Umbilical cord (tissue), 2 donors: ENCODE data around the gene BANK1. TPM values are rescaled to one million over a fixed set of nuclear protein-coding genes. Genes with fewer than 3 reads are reported as not detected.
A peak's percentile ranks its signal among the peaks of the same experiment; 100 is the strongest.

Source experiments
- DNase-seq: peaks from one replicate; pipeline ENCODE4 v3.0.0-alpha.2; 2015; ENCODE audit warnings: low spot score
- total RNA-seq: library from RNA; depleted of rRNA; stranded (reverse); fragments of >200 nt; gene quantifications from one replicate; pipeline ENCODE4 v1.2.3, GENCODE V29; 2014; ENCODE audit warnings: low replicate concordance; ENCODE audit not compliant: insufficient read depth

Gene BANK1
- 15.9 TPM for total RNA-seq

DNA sequence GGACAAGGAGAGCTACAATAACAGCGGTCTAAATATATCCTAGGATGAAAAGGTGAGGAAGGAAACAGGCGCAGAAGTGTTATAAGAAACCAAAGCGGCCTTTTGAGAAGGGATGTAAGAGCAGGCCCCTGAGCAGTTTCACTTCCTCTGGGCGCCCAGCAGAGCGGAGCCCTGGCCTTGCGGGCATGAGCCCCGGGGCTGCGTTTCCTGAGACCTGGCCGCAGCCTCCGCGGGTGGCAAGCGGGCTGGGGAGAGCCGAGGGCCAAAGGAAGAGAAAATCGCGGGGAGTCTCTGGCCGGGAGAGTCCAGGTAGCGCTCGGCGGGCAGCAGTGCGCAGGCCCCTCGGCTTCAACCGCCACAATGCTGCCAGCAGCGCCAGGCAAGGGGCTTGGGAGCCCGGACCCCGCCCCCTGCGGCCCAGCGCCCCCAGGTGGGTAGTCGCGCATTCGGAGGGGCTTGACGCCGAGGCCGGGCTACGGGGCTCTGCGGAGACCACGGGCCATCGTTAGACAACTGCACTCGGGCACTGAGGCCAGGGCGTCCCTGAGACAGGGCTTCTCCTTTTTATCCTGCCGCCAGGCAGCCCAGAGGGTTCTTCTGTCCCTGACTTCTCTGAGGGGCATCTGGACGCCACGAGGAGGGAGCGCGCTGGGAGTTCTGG lies at the start of gene BANK1:
Gene BANK1 (plus strand): TSS at position 210 of the 661 bp plus-strand sequence. CDS start 151 bp downstream, at position 361.
- peak; percentile 12 for DNase-seq

GRCh38 chr4:101753721-101754120 lies 36.8 kb upstream of the BANK1 start:
- peak; percentile 34 for DNase-seq

DNA sequence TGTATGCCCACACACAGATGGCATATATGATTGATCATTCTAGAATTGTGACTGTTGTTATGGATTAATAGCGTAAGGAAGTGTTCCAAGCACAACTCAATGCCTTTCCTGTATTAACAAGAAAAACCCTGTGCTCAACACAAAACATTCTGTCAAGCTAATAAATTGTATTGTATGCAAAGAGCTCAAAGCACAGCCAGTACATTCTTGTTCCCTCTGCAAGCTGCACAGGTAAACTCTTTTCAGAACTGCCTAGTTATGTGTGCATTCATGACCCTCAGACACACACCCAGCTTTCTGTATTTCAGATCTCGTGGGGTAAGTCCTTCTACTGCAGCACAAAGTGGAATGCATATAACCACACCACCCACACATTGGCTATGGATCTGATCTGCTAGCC lies 34.3 kb upstream of the BANK1 start:
- DNase-seq, result peak; percentile 22

- DNase-seq, result no peak
Measured at GRCh38 chr4:101761405-101761804, 29.1 kb upstream of the BANK1 start.

DNA sequence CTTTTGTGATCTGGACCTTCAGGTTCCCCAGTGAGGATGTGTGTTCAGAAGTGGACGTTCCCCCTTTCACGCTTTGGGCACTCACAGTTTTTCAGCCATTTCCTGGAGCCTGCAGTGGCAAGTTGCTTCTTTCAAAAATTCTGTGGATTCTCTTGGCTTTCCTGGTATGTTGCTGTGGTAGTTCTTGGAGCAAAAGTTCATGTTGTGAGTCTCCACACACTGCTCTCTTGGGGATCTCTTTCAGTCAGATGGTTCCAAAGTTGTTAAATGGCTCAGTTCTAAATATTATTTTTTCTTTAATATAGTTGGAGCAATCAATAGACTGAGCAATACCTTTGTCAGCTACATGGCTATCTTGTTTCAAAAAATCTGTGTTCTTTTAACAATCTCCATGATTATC lies 28.5 kb upstream of the BANK1 start:
- DNase-seq, result no peak

DNA sequence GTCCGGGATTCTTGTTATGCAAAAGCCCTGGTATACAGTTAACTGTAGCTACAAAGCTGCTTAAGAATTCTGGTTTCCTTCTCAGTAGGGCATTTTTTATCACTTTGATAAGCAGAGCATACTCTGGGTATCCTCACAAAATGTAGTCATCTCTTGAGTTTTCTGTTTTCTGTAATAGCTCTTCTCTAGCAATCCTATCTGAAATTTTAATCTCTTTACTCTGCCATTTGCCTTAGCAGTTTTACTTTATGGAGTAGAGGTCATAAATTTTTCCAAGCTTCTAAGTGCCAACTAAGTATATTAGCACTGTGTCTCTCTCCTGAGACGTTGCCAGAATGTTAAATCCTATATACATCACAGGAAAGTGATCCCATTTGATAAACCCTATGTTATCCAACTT lies 28.0 kb upstream of the BANK1 start:
- peak; percentile 93 for DNase-seq

DNA sequence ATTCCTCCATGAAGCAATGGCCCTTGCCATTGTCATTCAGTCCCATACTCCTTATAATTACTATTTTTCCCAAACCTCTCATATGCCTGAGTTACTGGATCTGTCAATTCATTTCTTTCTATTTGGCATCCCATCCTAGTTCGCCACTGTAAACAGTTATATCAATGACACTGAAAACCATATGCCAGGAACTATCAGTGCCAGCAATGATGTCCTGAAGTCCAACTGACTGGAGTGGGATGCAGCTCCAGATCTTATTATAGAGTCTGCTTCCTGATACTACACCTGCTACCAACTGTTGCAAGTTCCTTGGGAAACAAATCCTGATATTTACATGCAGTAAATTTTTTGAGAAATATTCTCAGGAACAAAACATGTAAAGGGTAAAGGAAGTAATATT lies 27.0 kb upstream of the BANK1 start:
- no peak for DNase-seq

DNA sequence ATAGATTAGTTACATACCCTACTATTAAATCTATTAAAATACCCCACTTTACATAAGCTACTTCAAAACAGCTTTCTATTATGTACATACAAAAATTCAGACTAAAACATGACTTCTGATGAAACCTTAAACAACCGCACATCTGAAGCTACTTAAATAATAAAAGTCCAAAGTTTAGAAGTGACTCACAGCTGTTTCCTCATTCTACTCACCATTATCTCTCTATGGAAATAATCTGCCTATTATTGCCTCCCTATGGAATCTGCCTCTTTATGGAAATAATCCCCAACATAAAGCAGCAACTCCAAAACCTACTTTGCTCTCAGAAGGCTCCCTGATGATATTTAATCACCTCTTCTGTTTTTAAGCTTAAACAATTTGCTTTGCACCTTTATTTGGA lies 15.7 kb upstream of the BANK1 start:
- DNase-seq, result peak; percentile 26

- no peak for DNase-seq
Measured at GRCh38 chr4:101777431-101777830, 13.1 kb upstream of the BANK1 start.

GRCh38 chr4:101780284-101780683 lies 10.2 kb upstream of the BANK1 start:
- no peak for DNase-seq

DNA sequence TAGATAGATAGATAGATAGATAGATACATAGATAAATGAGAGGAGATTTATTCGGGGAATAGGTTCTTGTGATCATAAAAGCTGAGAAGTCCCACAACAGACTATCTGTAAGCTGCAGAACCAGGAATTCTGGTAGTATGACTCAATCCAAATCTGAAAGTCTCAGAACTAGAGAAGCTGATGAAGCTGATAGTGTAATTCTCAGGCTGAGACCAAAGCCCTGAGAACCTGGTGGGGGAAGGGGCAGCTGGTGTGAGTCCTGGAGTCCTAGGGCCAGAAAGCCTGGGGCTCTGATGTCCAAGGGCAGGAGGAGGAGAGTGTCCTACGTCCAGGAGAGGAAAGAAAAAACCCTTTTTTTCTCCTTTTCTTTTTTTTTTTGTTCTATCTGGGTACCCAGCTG lies 8.0 kb upstream of the BANK1 start:
- no peak for DNase-seq

GRCh38 chr4:101784957-101785356 lies 5.6 kb upstream of the BANK1 start:
- no peak for DNase-seq

GRCh38 chr4:101785486-101785885 lies 5.0 kb upstream of the BANK1 start:
- no peak for DNase-seq

- DNase-seq, result no peak
Measured at GRCh38 chr4:101787701-101788316, 2.7 kb upstream of the BANK1 start.

- no peak for DNase-seq
Measured at GRCh38 chr4:101791182-101791558, 640 bp downstream of the BANK1 start.

GRCh38 chr4:101792056-101792590 lies 1.6 kb downstream of the BANK1 start:
- no peak for DNase-seq

DNA sequence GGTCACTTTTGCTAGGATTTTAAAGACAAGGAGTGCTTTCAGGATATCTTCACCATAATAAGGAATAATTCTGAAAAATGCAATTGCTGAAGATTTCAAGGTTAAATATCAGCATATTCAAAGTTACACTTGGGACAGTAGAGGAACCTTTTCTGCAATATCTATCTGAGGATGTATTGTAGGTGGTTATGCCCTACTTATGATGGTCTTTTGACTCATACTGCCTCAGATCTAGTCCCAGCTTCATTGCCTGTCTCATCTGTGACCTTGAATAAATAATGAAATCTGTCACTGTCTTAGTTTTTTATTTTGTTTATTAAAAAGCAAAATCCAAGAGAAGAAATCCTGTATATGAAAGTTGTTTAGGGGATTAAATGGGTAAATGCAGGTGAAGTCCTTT lies 2.9 kb downstream of the BANK1 start:
- no peak for DNase-seq

GRCh38 chr4:101794806-101795205 lies 4.3 kb downstream of the BANK1 start:
- DNase-seq, result no peak

DNA sequence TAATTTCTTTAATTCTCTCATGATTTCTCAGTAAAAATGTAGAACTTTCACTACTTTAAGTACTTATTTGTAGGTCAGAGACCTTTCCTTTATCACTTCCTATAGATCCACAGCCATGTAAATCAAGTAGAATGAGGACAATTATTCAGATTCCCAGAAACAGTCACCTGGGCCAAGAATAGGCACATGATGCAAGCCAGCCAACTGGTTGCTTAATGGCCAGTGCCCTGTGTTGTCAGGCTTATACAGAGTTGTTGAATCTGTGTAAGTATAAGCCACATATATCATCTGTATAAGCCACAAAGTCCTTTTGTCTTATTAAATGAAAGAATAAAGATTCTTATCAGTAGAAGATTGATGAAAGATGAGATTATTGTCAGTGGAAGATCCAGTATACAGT lies 5.2 kb downstream of the BANK1 start:
- no peak for DNase-seq

GRCh38 chr4:101801958-101802357 lies 11.4 kb downstream of the BANK1 start:
- no peak for DNase-seq

DNA sequence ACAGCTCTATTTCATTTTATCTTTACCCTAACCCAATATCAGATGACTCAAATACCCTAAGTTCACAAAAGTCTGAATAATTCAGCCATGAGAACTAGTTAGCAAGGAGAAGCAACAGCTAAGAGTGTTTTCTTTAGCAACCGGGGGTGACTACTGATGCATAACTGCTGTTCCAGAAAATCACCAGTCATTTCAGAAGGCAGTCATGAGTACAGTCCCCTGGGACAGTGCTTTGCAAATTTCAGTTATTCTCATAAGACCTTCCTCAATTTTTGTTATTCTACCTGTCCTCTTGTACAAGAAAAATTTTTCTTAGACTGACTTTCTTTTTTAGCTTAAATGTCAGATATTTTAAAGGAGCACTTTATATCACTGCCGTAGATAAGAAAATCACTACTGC lies 16.4 kb downstream of the BANK1 start:
- no peak for DNase-seq

GRCh38 chr4:101807351-101807750 lies 16.8 kb downstream of the BANK1 start:
- DNase-seq, result no peak

GRCh38 chr4:101813604-101814003 lies 23.1 kb downstream of the BANK1 start:
- DNase-seq, result no peak
